ENCODE measurements around the gene EFCAB12.

GRCh38 chr3:129378949-129379348 is 49.5 kb downstream of the EFCAB12 start:
- TF ChIP-seq FOXM1 (IDR thresholded peaks at IDR 0.05; ENCODE audit: borderline replicate concordance, low read depth): no peak
- no peak for TF ChIP-seq RAD21 (IDR thresholded peaks at IDR 0.05; ENCODE audit: low read depth)
- no peak for TF ChIP-seq TAF1 (IDR thresholded peaks at IDR 0.05; ENCODE audit: low read depth)
- TF ChIP-seq TCF12 (IDR thresholded peaks at IDR 0.05; ENCODE audit: low read depth): no peak
